Tibial nerve (tissue), 4 donors: ENCODE data around the gene ZNF761. TPM values are rescaled to one million over a fixed set of nuclear protein-coding genes. Genes with fewer than 3 reads are reported as not detected.
"Not testable (repeated sequence)": the region's sequence is repeated elsewhere in the genome, so short reads cannot be mapped to it uniquely, and the experiment has no call there.

ENCODE experiments used
- DNase-seq, 2 donors: peaks; one replicate each; pipeline ENCODE4 v3.0.0-alpha.2; 2019; ENCODE audit warnings: low spot score in 2 of 2
- H3K27ac ChIP-seq, 4 donors: fragments of 200-600 bp; sonication (generic) in 3 of 4; one replicate each; pipeline ENCODE4 v1.5.1; 2017 to 2019; ENCODE audit warnings: mild to moderate bottlenecking in 1 of 4
- H3K27me3 ChIP-seq, 2 donors: fragments of 200-600 bp; sonication (generic) in 1 of 2; one replicate each; pipeline versions ENCODE4 v1.5.1 to v1.6.0; 2017 to 2019
- H3K36me3 ChIP-seq, 3 donors: fragments of 200-600 bp; sonication (generic); one replicate each; pipeline ENCODE4 v1.5.1; 2018 to 2019
- H3K4me1 ChIP-seq, 4 donors: fragments of 200-600 bp; sonication (generic) in 3 of 4; one replicate each; pipeline ENCODE4 v1.5.1; 2017 to 2019
- H3K4me3 ChIP-seq, 4 donors: fragments of 200-600 bp; sonication (generic) in 3 of 4; one replicate each; pipeline ENCODE4 v1.5.1; 2017 to 2019; ENCODE audit warnings: mild to moderate bottlenecking in 1 of 4, moderate library complexity in 1 of 4
- H3K9me3 ChIP-seq, 4 donors: fragments of 200-600 bp; sonication (generic) in 3 of 4; one replicate each; pipeline ENCODE4 v1.5.1; 2017 to 2019
- EP300 ChIP-seq, 2 donors: sonication (generic); formaldehyde crosslinking; IDR thresholded peaks; one replicate each; pipeline ENCODE4 v1.6.1; 2017; ENCODE audit warnings: antibody characterized with exemption in 2 of 2, mild to moderate bottlenecking in 1 of 2
- POLR2A ChIP-seq, 2 donors: fragments of 450-650 bp; IDR thresholded peaks; one replicate each; pipeline ENCODE4 v1.6.1; 2017; ENCODE audit warnings: antibody characterized with exemption in 2 of 2, mild to moderate bottlenecking in 2 of 2, moderate library complexity in 2 of 2
- WGBS, 2 donors: methylation state at CpG; one replicate each; pipeline ENCODE4 v1.1.5; 2018; 5-methylcytosine and 5-hydroxymethylcytosine counted together
- total RNA-seq, 4 donors: library from RNA; depleted of rRNA; stranded (reverse); fragments of >200 nt; gene quantifications; one replicate each; pipeline ENCODE4 v1.1.0, GENCODE V29; 2016
- TF ChIP-seq, protein P1 (sequence below), 5 experiments: fragments of 200-600 bp in 3 of 5; fragments of 450-650 bp in 2 of 5; sonication (generic) in 3 of 5; IDR thresholded peaks; one replicate each; pipeline ENCODE4 v1.5.1; 2016 to 2019; ENCODE audit warnings: antibody characterized with exemption in 5 of 5, mild to moderate bottlenecking in 3 of 5, moderate library complexity in 2 of 5

Gene ZNF761
- total RNA-seq, 4 donors from 2014 or later = 9.2 to 15.3 (median 10.5) TPM

DNA sequence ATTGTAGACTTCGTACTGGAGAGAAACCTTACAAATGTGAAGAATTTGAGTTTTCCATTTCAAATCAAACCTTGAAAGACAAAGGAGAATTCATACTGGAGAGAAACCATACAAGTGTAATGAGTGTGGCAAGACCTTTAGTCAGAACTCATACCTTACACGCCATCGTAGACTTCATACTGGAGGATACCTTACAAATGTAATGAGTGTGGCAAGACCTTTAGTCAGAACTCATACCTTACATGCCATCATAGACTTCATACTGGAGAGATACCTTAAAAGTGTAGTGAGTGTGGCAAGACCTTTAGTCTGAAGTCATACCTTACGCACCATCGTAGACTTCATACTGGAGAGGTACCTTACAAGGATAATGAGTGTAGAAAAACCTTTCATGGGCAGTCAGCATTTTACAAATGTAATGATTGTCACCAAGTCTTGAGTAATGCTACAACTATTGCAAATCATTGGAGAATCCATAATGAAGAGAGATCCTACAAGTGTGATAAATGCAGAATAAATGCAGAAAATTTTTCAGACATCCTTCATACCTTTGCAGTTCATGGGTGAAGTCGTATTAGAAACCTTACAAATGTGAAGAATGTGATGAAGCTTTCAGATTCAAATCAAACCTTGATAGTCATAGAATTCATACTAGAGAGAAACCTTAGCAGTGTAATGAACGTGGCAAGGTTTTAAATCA lies 22.1 kb upstream of the ZNF761 start:
- no peak for DNase-seq
- Histone ChIP-seq H3K9me3 (peaks cover 7 to 83% (median 30%) of the 10 kb centered on the region in 4 donors), H3K36me3 (peaks cover 5 to 71% (median 26%) of the 10 kb centered on the region in 3 donors), H3K4me3 (no peak overlapping the region), H3K27me3 (no peaks in the 10 kb centered on the region), H3K27ac (no peak overlapping the region), H3K4me1 (no peaks in the 10 kb centered on the region)
- 83 to 85% methylated on average over 7 of the region's 7 CpGs for WGBS, 2 donors
- TF ChIP-seq, protein P1, sequence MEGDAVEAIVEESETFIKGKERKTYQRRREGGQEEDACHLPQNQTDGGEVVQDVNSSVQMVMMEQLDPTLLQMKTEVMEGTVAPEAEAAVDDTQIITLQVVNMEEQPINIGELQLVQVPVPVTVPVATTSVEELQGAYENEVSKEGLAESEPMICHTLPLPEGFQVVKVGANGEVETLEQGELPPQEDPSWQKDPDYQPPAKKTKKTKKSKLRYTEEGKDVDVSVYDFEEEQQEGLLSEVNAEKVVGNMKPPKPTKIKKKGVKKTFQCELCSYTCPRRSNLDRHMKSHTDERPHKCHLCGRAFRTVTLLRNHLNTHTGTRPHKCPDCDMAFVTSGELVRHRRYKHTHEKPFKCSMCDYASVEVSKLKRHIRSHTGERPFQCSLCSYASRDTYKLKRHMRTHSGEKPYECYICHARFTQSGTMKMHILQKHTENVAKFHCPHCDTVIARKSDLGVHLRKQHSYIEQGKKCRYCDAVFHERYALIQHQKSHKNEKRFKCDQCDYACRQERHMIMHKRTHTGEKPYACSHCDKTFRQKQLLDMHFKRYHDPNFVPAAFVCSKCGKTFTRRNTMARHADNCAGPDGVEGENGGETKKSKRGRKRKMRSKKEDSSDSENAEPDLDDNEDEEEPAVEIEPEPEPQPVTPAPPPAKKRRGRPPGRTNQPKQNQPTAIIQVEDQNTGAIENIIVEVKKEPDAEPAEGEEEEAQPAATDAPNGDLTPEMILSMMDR (IDR thresholded peaks at IDR 0.05) = no peak
- no peak for TF ChIP-seq POLR2A (IDR thresholded peaks at IDR 0.05)
- no peak for TF ChIP-seq EP300 (IDR thresholded peaks at IDR 0.05)

DNA sequence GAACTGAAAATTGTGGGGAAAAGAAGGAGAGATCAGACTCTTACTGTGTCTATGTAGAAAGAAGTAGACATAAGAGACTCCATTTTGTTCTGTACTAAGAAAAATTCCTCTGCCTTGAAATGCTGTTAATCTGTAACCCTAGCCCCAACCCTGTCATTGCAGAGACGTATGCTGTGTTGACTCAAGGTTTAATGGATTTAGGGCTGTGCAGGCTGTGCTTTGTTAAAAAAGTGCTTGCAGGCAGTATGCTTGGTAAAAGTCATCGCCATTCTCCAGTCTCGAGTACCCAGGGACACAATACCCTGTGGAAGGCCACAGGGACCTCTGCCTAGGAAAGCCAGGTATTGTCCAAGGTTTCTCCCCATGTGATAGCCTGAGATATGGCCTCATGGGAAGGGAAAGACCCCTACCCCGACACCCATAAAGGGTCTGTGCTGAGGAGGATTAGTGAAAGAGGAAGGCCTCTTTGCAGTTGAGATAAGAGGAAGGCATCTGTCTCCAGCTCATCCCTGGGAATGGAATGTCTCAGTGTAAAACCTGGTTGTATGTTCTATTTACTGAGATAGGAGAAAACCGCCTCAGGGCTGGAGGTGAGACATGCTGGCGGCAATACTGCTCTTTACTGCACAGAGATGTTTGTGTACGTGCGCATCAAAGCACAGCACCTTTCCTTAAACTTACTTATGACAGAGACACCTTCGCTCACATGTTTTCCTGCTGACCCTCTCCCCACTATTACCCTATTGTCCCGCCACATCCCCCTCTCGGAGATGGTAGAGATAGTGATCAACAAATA lies 11.1 kb upstream of the ZNF761 start:
- not testable (repeated sequence) for H3K27ac ChIP-seq, DNase-seq, H3K27me3 ChIP-seq, H3K4me1 ChIP-seq, H3K4me3 ChIP-seq, H3K36me3 ChIP-seq
- WGBS, 2 donors = 65 to 69% methylated on average over 11 of the region's 11 CpGs
- peaks cover 0 to 12% (median 0%) of the 10 kb centered on the region in 4 donors for H3K9me3 ChIP-seq

DNA sequence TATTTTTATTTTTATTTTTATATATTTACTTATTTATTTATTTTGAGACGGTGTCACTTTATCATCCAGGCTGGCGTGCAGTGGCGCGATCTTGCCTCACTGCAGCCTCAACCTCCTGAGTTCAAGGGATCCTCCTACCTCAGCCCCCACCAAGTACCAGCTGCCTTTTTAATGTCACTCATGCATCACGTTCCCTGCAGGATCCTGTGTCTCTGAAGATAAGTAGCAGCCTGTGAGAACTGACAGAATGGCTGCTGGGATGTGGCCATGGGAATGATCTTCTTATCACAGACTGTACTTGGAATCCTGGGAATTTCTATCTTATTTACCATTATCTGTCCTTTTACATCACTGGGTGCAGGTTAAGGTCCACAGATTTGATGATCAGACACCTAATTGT lies 9.2 kb upstream of the ZNF761 start:
- no peak for DNase-seq
- peaks cover 0 to 7% (median 0%) of the 10 kb centered on the region in 4 donors for H3K4me1 ChIP-seq
- no peaks in the 10 kb centered on the region for H3K27me3 ChIP-seq
- 81 to 87% methylated on average over 5 of the region's 5 CpGs for WGBS, 2 donors
- no peak overlapping the region for H3K27ac ChIP-seq
- H3K36me3 ChIP-seq = no peaks in the 10 kb centered on the region
- H3K9me3 ChIP-seq = peaks cover 0 to 6% (median 0%) of the 10 kb centered on the region in 4 donors
- no peak for TF ChIP-seq POLR2A (IDR thresholded peaks at IDR 0.05)
- no peak overlapping the region for H3K4me3 ChIP-seq

DNA sequence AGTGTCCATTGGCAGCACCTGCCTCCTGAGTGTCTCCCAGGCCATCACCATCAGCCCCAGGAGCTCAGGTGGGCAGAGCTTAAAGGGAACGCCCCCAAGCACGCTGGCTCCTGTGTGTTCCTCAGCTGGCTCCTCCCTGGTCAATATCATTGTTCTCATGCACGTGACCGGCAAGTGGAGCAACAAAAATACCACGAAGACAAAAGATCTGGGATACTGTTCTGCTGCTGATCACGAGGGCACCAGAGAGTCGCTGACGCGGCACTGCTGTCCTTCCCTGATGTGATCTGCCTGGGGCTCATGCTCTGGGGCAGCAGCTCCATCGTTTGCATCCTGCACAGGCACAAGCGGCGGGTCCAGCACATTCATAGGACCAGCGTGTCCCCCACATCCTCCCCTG lies 8.7 kb upstream of the ZNF761 start:
- WGBS, 2 donors = 20% methylated on average over 7 of the region's 13 CpGs; no CpG with 5 or more reads in 1 of the 2 donors
- not testable (repeated sequence) for H3K4me3 ChIP-seq, H3K27me3 ChIP-seq, H3K36me3 ChIP-seq, H3K27ac ChIP-seq, H3K9me3 ChIP-seq, DNase-seq, H3K4me1 ChIP-seq

DNA sequence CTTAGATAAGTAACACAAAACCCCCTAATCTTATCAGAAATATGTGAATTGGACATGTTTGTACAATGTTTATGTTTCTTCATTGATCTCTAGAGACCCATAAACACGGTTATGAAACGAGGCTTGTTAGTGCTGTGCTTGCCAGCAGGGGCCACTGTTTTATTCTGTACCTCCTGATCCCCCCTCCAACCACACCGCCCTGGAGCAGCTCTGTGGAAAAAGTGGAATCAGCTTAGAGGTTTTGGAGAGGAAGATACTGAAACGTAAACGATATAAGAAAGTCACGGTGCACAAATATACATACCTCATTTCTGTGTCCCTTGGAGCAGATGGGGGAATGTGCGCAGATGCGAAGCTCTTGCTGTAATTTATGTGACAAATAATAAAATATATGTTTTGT lies 8.1 kb upstream of the ZNF761 start:
- H3K9me3 ChIP-seq, H3K4me3 ChIP-seq, H3K27me3 ChIP-seq, H3K36me3 ChIP-seq, DNase-seq, H3K27ac ChIP-seq, H3K4me1 ChIP-seq: not testable (repeated sequence)
- 41 to 44% methylated on average over 7 to 8 of the region's 8 CpGs for WGBS, 2 donors

DNA sequence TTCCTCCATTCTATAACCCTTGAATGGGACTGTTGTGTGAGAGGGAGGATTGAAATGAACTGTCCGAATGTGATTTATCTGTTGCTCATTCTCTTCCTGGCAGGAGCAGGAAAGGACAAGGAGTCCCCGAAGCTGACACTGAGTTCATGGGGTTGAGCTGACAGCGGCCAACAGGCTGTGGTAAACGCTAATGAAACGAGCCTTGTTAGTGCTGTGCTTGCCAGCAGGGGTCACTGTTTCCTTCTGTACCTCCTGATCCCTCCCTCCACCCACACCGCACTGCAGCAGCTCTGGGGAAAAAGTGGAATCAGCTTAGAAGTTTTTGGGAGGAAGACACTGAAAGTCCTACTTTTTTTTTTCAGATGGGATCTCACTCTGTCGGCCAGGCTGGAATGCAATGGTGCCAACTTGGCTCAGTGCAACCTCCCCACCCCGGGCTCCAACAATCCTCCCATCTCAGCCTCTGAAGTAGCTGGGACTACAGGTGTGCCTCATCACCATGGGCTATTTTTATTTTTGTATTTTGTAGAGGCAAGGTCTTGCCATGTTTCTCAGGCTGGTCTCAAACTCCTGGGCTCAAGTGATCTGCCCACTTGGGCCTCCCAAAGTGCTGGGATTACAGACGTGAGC lies 6.7 kb upstream of the ZNF761 start:
- Histone ChIP-seq H3K9me3 (no peaks in the 10 kb centered on the region), H3K36me3 (no peaks in the 10 kb centered on the region), H3K27me3 (no peaks in the 10 kb centered on the region), H3K4me1 (peaks cover 0 to 7% (median 0%) of the 10 kb centered on the region in 4 donors), H3K27ac (no peak overlapping the region), H3K4me3 (no peak overlapping the region)
- TF ChIP-seq, protein P1 (IDR thresholded peaks at IDR 0.05) = peak; percentile 66 to 71 (median 70)
- TF ChIP-seq EP300 (IDR thresholded peaks at IDR 0.05) = peak in 1 of 2 donors; percentile 26
- TF ChIP-seq POLR2A (IDR thresholded peaks at IDR 0.05) = no peak
- DNase-seq = peak; percentile 36 to 71
- 23 to 24% methylated on average over 9 of the region's 9 CpGs for WGBS, 2 donors
